GM19238 (cell line): ENCODE measurements around the gene ASB3.
"Not testable (repeated sequence)": the region's sequence is repeated elsewhere in the genome, so short reads cannot be mapped to it uniquely, and the experiment has no call there.

Source experiments
- DNase-seq: peaks from one replicate; pipeline ENCODE4 v3.0.0; 2011; ENCODE audit warnings: low spot score; ENCODE audit not compliant: insufficient read length

The ASB3 gene

DNA sequence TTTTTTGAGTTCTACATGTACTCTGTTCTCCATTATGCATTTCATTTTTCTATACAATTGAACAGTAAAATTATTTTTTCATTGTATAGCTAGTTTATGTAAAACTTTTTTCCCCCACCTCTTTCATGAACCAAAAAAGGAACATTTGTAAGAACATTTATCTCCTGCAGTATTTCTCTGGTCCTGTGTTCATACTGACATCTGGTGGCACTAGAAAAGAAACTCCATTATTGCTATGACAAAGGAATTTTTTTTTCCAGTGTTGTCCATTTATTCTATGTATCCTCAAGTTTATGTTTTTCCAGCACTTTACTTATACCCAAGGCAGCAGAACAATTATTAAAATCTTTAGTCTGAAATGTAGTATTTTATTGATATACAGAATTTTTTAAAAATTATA, 46.6 kb downstream of the ASB3 start:
- no peak for DNase-seq

DNA sequence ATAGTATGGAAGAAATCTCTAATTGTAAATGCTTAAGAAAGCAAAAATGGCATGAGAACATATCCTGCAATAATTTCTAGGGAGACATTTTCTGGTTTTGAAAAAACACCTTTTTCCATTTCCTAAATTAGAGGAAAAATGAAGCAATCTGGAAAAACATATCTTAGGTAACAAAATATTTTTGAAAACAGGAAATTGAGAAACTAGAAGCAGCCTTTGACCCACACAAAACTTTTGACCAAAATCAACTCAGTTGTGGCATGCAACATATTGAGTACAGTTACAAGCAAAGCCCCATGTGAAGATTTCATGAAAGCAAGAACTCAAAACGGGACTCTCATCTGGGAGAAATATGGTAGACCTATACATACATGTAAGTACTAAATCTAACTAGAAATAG, 47.7 kb downstream of the ASB3 start:
- no peak for DNase-seq

DNA sequence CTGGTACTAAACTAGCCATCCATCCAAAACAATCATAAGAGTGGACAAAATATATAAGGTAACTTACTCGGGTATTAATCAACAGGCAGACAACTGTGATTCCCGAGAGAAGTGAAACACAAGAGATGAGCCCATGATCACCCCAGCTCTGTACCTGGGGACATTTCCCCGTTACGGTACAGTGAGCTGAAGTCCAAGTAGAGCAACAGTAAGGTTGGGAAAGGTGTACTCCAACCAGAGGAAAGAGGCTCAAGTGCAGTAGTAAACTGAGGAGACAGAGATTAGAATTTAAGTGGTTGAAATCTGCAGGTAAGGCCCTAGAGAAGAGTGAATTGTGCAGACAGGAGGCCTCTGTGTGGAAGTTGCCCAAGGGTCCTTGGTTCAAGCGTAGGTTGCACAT, 49.7 kb downstream of the ASB3 start:
- no peak for DNase-seq

DNA sequence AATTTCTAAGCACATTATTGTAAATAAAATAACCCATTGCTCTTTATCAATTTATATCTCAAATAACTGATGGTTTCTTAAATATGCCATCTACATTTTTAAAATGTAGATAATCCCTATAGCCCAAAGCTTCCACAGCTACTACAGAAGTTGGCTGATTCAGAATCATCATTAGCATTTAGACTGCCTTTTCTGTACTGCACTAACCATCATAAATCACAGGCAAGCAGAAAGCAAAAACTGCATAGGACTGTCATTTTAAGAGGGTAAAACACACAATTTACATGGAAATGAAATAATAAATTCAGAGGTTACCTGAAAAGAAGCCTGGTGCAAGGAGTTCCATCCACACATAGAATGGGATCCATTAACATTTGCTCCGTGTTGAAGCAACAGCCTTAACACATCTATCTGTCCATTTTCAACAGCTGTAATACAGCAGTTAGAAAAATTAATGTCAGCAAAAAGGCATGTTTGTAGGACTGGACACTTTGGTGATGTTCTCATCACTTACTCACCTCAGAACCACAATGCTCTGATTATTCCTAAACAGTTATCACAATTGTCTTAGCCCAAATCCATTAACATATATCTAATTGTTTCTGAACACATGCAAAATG, 57.5 kb downstream of the ASB3 start:
- DNase-seq = no peak

DNA sequence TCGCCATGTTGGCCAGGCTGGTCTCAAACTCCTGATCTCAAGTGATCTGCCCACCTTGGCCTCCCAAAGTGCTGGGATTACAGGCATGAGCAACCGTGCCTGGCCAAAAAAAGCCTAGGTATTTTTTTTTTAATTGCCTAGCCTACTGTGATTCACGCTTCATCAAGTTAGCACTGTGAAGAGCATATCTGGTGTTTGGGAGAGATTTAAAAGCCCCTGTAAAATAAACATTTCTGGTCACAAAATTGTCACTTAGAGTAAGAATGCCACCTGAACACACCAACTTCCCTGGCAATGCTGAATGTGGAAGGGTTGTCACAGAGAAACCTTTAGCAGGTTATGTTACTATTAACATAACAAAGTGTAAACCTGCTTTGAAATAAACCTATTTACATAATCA, 58.8 kb downstream of the ASB3 start:
- no peak for DNase-seq

DNA sequence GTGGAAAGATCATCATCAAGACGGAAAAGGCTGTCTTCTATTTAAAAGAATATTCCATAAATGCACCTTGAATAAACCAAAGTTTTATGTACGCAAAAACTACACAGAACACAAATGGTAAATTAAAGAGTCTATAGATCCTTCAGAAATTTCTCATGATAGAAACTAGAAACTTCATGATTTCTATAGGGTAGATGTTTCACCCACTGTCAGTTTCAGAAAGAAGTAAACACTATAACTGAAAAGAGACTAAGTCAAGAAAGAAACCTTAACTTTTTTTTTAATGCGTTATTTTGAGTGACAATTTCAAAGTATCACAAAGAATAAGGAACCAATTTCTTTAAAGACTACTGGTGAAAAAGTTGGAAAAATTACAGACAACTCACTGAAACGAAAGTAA, 61.1 kb downstream of the ASB3 start:
- DNase-seq = no peak

DNA sequence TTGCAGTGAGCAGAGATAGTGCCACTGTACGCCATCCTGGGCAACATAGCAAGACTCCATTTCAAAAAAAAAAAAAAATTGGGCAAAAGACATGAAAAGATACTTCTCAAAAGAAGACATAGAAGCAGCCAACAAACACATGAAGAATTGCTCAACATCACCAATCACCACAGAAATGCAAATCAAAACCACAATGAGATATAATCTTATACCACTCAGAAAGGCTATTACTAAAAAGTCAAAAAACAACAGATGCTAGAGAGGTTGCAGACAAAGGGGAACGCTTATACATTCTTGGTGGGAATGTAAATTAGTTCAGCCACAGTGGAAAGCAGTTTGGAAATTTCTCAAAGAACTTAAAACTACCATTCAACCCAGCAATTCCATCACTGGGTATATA, 62.2 kb downstream of the ASB3 start:
- no peak for DNase-seq

DNA sequence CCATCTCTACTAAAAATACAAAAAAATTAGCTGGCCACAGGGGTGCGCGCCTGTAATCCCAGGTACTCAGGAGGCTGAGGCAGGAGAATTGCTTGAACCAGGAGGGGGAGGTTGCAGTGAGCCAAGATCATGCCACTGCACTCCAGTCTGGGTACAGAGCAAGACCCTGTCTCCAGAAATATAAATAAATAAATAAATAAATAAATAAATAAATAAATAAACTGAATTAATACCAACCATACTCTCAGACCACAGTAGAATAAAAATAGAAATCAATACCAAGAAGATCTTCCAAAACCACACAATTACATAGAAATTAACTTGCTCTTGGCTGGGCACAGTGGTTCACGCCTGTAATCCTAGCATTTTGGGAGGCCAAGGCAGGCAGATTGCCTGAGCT, 65.8 kb downstream of the ASB3 start:
- not testable (repeated sequence) for DNase-seq

DNA sequence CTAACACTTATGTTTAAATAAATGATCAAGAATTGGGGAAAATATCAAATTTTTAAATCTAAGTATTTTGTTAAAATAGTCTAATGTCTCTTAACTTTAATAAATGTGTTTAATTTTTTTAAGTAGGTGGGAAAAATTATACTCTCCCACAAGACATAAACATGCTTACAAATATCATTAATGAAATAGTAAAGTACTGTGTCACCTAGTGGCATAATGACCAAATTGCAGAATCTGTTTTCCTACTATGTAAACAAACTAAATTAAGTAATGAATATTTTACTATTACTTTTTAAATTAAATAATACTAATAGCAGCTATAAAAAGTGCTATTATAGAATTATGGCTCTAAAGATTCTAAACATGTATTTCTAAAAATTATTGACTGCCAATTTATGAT, 71.2 kb downstream of the ASB3 start:
- DNase-seq = no peak

DNA sequence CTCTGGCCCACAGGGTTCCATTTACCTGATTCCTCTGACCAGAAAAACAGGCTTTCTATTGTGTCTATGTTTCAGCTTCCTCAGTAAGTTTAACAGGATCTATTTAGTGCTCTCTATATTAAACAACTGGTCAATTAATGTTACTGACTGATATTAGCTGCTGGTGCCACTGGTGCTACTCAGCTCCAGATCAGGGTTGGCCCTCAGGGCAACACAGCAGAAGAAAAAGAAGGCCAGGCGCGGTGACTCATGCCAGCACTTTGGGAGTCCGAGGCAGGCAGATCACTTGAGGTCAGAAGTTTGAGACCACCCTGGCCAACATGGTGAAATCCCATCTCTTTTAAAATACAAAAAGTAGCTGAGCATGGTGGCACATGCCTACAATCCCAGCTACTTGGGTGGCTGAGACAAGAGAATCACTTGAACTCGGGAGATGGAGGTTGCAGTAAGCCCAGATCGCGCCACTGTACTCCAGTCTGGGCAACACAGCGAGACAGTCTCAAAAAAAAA, 75.4 kb downstream of the ASB3 start:
- DNase-seq = no peak

DNA sequence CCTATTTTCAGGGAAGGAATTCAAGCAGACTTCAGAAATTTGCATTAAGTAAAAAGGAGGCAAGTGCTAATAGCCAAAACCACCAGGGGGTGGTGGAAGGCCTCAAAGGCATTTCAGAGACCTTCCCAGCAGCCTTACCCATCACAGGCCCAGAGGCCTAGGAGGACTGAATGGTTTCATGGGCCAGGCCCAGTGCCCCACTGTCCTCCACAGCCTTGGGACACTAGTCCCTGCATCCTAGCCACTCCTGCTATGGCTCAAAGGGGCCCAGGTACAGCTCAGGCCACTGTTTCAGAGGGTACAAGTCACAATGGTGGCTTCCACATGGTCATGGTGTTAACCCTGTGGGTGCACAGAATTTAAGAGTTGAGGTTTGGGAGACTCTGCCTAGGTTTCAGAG, 77.8 kb downstream of the ASB3 start:
- DNase-seq = no peak

DNA sequence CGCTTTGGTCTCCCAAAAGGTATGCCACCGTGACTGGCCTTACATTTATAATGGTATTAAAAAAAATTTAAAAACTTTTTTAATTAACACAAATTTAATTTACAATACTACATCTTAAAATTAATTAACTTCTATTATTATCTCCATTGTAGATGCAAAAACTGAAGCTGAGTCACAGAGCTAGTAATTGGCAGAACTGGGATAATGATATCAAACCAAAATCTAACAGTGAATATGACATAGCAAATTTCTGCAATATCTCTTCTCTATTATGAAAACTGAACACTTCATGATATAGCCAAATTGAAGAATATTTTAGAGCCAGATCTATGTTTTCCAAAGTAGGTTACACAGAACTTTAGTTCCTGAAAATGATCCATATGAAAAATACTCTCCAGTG, 85.5 kb downstream of the ASB3 start:
- no peak for DNase-seq

DNA sequence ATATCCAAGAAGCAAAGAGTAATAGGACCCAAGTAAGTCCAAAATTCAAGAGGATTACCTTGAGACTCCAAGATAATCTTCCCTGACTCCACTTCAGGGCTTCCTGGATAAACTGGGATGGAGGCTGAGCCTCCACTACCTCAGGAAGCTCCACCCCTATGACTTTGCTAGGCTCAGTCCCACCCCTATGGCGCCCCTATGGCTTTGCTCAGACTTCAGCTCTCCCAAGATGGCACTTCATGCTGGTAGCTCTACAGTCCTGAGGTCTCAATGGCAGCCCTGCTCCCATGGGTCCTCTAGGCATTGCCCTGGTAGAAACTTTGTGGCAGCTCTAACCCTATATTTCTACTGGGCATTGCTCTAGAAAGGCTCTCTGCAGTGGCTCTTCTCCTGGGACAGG, 89.1 kb downstream of the ASB3 start:
- no peak for DNase-seq

DNA sequence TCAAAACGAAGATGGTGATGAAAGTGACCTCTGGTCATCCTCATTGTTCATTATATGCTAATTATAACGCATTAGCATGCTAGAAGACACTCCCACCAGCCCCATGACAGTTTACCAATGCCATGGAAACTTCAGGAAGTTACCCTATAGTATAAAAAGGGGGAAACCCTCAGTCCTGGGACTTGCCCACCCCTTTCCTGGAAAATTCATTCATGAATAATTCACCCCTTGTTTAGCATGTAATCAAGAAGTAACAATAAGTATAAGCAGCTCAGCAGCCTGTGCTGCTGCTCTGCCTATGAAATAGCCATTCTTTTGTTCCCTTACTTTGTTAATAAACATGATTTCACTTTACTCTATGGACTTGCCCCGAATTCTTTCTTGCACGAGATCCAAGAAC, 89.7 kb downstream of the ASB3 start:
- DNase-seq = no peak

DNA sequence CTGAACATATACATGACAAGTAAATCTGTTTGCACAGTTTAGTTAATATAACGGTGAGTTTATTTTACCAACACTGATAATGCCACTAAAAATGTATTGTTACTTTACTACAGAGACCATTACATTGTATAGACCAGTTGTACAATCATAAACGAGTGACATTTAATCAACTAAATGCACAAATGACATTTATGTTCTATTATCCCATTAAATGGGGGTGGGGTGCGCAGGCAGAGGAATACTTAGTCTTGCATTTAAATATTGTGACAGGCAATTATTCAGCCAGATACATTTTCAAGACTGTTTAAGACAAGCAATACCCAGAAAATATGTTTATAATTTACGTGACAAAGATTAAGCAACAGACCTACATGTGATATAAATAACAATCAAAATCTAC, 91.2 kb downstream of the ASB3 start:
- no peak for DNase-seq

DNA sequence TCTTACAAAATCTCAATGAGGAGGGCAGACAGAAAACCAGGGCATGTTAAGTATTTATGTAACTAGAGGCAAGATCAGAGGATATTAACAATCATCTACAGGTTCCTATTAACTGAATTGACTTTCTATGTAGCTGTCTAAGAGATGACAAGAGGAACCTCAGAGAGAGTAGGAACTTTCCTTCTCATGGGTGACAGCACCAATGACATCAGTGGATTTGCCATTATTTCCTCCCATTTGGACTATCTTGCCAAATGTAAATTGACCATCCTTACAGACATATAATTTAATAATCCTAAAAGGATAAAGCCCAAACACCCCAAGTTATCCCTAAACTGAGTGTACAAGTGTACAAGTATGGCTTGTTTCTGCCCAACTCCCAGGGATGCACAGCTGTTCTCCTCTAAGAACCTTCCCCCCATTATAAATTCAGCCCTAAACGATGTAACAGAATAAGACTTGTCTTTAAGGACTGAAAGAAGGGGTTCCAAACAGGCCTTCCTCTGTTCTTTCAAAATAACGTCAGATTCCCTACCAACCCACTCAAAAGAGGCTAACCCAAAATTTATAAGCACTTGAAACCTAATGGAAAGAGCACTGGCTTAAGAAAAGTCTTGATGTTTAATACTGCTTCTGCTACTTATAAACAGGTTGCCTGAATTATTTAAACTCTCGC, 92.5 kb downstream of the ASB3 start:
- DNase-seq = no peak

DNA sequence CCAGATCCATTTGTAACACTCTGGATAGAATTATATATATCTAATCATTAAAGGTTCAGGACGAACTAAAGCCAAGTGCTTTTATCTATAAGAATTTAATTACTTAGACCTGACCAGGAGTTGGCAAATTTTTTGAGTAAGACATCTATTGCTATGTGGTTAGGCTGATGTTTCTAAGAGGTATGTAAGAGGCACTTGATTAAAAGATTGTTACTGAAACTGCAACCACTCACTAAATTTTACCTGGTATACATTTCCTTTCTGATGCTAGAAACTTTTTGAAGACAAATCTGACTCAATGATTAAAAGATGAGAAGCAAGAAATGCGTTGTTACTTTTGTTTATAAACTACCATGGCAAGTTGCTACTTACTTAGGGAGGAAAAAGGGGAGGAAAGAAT, 95.9 kb downstream of the ASB3 start:
- DNase-seq = no peak

DNA sequence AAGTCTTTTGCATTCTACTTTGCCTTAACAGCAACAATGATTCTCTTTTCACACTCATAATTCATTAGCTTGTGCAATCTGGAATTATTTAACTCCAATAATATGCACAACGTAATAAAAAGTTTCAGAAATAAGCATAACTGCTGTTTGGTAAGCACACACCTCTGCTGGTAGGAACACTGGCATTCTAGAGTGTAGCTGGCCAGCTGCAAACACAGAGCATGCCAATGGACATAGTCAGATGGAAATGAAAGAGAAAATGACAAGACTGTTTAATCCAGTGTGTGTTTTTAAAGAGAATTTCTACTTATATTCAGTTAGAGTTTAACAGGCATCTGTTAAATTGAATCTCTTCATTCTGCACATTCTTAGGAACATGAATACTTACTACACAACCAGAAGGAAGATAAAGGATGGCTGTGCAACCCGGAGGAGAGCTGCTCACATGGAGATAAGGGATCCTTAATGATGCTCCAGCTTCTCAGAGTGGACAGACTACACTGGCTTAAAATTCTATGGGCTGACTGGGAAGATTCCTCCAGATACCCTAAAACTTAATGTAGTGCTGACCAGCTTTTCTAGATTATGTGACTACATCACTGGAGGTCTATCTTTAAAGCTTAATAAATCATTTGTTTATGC, 113.8 kb downstream of the ASB3 start:
- no peak for DNase-seq

DNA sequence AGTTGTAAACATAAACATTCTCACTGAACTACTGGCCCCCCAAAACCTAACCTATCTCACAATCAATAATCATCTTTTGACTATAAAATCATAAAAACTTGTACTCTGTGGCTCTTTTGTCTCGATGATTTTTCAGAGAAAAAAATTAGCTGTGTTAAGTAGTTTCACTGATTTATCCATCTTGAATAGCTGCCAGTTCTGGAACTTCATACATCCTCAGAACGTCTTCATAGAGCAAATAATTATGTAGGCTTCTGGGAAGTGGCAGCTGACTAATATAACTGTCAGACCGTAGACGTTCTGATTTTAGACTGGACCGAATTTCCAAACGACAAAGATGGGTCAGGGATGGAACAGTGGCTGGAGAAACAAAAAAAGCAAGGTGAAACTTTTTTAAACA, 116.4 kb downstream of the ASB3 start:
- DNase-seq = no peak

DNA sequence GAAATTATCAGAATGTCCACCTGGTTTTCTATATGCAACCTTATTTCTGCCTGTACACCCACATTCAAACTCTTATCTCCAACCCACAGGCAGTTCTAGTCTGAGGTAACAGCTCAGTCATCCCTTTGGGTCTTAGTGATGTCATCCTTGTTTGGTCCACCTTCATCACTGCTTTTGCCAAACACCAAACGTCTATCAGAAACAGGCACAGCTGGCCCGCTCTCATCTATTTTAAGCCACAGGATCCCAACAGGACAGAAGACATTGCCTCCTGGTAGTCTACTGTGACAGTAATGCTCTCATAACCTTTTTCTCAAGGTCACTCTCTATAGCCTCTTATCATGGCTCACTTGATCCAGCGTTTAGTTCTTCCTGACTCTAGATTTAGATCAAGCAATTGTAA, 118.1 kb downstream of the ASB3 start:
- DNase-seq = no peak

DNA sequence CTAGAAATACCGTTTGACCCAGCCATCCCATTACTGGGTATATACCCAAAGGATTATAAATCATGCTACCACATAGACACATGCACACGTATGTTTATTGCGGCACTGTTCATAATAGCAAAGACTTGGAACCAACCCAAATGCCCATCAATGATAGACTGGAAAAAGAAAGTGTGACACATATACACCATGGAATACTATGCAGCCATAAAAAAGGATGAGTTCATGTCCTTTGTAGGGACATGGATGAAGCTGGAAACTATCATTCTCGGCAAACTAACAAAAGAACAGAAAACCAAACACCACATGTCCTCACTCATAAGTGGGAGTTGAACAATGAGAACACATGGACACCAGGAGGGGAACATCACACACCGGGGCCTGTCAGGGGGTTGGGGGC, 119.6 kb downstream of the ASB3 start:
- DNase-seq = not testable (repeated sequence)

DNA sequence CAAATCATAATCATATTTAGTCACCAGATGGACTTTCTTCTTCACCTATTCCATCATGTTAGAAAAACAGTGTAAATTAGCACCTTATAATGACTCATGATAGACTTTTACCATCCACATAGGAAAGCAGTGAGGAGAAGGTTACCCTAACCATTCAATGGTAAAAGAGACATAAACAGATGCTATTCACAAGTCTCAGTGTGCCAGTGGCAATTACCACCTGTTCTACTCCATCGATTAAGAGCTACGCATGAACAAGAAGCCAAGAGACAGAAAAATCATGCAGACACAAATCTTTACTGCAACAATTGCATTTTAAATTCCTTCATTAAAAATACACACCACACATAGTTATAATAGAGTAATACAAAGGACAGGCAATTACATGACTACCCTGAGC, 125.9 kb downstream of the ASB3 start:
- DNase-seq = no peak

DNA sequence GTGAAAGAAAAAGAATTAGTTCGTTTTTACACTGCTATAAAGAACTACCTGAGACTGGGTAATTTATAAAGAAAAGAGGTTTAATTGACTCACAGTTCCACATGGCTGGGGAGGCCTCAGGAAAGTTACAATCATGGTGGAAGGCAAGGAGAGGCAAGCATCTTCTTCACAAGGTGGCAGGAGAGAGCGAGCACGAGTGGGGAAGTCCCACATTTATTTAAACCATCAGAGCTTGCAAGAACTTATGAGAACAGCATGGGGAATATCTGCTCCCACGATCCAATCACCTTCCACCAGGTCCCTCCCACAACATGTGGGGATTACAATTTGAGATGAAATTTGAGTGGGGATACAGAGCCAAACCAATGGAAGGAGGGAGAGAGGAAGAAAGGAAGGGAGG, 128.3 kb downstream of the ASB3 start:
- DNase-seq = not testable (repeated sequence)
